Stimulated activated CD4-positive, alpha-beta T cell treated with anti-CD3 and anti-CD28 coated beads, TNF-alpha, amount 100 ng/mL, for 24 hours (primary cell): Measurements from ENCODE around the gene FRMD6.

ENCODE experiments used
- DNase-seq, 3 experiments: peaks; one replicate each; pipeline ENCODE4 v3.0.0-alpha.2; 2020; ENCODE audit warnings: low read depth in 3 of 3

FRMD6 gene

GRCh38 chr14:51651388-51652167 lies at the start of gene FRMD6:
FRMD6 (plus strand) TSS chr14:51651910; CDS start chr14:51689837, 37,927 bp downstream.
- DNase-seq: peak; percentile 58 to 75 (median 59)

GRCh38 chr14:51602310-51602709 lies 49.4 kb upstream of the FRMD6 start:
- DNase-seq: no peak

DNA sequence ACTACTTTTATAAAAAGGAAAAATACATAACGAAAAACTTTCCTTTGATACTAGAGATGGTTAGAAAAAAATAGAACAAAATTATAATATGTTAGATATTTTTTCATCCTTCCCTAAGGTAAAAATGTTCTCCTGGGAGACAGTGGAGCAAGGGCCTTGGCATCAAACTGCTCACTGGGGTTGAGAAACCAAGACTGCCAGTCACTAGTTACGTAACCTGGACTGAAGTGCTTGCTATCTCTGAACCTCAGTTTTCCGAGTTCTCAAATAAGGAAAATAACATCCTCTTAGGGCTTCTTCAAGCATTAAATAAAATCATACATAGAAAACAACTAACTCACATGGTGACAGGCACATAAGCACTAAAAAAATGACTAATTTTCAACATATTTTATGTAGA lies 48.2 kb upstream of the FRMD6 start:
- DNase-seq: no peak

GRCh38 chr14:51604073-51604472 lies 47.6 kb upstream of the FRMD6 start:
- no peak for DNase-seq

DNA sequence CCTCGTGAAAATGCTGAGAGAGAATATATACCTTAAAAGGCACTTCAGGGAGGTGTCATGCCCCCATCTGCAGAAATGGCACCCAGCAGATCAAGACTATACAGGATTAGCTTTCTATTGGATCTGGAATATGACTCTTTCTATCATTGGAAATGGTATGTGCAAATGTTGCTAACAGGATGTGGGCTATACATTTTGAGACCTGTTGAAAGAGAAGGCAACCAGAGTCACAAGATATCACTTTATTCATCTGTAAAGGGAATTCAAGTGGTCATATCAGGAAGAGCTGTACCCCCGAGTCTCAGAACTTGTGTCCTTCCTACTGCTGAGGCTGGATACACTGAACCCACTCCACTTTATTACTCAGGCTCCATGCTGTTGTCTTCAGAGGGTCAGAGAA lies 46.1 kb upstream of the FRMD6 start:
- DNase-seq: no peak

- DNase-seq: no peak
These were observed 44.0 kb upstream of the FRMD6 start for GRCh38 chr14:51607711-51608110.

DNA sequence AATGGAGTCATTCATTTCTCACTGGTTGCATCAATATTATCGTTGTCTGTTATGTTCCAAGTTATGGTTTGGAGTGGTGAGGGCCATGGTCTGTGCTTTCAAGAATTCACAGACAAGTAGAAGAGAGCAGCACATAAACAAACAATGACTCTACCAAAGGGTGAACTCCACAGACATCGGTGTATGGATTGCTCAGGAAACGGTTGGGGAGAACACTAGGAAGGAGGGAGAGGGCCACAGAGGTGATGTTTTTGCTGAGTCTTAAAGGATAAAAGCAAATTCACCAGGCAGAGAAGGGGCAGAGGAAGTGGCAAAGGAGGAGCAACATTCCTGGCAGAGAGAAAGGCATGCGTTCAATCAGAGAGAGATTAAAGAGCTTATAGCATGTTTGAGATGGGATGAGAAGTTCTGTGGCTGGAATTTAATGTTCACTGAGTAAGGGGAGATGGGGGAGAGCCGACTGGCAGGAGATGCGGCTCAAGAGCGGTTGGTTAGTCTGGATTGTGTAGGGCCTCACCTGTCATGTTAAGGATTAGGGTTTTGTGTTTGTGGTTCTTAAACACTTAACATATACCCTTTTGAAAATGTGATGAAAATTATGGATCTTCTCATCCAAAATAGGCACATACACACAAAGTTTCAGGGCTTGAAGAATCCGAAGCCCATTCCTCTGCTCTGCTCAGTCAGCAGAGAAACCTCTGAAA lies 42.3 kb upstream of the FRMD6 start:
- no peak for DNase-seq

- DNase-seq: no peak
These were observed 41.8 kb upstream of the FRMD6 start for GRCh38 chr14:51609955-51610283.

DNA sequence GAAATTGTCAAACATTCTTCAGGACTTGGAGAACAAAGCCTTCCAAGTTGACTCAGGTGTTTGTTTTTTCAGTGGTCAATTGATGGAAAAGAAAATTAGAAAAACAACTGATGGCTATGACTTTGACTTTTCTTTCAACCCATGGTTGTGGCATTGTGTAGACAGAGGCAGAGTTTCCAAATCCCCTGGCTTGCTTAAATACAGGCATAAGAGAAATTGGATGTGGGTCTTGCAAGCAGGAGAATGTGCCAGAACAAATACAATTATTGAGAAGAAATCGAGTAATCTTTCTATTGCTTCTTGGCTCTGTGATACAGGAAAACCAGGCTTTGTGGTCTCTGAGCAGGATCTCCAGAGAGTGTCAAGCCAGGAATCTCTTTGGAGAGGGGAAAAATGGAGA lies 40.9 kb upstream of the FRMD6 start:
- no peak for DNase-seq

DNA sequence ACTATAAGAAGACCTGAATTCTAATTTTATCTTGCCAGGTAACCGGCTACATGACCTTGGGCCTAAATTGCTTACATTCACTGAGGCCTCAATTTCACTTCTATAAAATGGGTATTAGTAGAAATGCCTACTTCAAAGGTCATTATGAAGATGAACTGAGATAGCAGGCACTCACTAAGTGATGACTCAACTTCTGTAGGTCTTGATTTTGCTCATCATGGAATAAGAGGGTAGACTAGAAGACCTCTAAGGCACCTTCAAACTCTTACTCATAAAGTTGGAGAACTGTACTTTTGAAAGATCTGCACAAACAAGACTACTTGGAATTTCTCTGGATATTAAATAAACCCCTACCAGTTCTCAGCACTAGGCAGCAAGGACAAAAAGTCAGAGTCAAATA lies 39.3 kb upstream of the FRMD6 start:
- no peak for DNase-seq

- no peak for DNase-seq
These were observed 38.3 kb upstream of the FRMD6 start for GRCh38 chr14:51613416-51613815.

GRCh38 chr14:51614707-51615106 lies 37.0 kb upstream of the FRMD6 start:
- no peak for DNase-seq

- DNase-seq: no peak
These were observed 35.5 kb upstream of the FRMD6 start for GRCh38 chr14:51616256-51616655.

DNA sequence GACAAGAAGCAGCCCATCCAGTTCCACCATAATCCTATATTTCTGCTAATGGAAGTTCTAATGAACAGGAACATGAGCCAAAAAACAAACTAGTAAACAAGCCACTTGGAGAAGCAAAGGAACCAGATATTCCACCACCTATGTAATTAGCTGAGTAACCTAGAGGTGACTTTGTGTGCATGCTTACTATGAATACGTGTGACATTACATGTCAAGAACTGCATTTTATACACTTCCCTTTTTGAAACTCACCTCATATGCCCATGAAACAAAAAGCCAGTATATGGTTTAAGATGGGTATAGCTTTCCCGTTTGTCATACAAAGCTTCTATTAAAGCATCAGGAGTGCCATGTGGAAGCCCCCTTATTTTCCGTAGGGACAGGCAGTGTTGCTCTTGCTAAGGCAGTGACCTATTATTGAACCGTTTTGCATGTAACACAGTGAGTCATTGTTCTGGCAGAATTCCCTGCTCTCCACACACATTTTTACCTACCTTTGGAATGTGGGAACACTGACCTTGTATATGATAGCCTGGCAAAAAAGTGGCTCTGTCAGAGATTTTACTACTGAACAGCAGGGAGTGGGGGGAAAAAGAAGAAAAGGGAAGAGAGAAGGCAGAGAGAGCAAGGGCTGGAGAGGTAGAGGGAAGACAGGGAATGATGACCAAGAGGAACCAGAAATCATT lies 34.8 kb upstream of the FRMD6 start:
- no peak for DNase-seq

DNA sequence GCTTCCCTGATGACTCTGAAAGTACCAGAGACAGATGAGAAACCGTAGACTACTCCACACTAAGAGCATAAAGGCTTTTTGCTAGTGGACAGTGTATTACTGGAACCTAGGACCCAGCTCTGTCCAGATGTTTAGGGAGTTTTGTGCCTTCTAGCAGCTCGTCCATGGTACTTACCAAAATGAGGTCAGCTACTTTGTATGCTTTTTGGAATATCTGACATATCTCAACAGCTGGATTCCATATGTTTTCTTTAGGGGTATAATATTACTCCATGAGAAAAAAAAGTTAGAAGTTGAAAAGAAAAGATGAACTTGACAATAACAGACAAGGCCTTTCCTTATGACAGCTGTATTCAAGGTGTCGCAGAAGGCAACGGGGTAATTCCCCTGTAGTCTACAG lies 32.1 kb upstream of the FRMD6 start:
- DNase-seq: no peak

DNA sequence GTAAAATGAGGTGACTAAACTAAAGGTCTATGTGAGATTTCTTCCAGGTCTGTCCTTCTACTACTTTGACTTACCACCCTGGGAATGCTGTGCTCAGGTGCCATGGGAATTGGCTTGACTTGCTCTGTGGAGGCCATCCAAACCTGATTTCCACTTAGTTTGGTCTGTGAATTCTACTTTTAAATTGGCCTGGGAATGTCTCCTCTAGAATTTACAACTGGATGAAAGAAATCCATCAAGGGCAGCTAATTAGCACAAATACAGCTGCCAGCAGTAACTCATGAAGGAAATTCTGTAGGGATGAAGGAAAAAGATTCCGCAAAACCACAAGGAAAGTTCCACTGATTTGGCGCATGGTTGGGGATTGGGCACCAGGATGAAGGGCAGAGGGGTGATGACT lies 31.7 kb upstream of the FRMD6 start:
- no peak for DNase-seq

DNA sequence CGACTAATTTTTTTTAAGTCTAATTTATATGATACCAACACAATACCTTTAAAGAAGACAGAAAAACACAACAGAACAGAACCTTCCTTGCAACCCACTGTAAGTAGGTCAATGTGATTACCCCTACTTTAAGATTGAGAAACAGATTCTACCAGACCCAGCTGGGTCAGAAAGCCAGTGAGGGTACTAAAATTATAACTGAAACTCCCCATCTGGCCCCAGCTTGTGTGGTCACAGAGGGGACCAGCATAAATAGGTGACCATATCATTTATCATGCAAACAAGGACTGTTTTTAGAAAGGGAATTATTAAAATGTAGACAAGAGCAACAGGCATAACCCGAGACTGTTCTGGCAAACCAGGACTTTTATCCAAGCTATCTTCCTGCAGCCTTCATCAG lies 30.1 kb upstream of the FRMD6 start:
- no peak for DNase-seq

DNA sequence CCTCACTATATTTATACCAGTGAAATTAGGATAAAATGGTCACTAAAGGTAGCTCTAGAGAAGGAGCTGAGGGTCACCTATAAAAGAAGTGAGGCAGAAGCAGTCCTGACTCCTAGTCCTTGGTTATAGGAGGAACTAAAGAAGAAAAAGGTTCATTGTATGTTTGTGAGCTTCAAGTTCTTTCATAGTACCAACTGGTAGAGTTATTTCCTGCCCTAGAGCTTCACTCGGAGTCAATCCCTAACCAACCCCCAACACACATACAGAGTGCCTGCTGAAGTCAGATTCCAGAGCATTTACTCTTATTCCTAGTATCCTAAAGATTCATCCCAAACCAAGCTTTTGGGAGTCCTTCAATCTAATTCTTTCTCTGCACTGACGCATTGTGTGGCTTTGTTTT lies 29.3 kb upstream of the FRMD6 start:
- DNase-seq: no peak

DNA sequence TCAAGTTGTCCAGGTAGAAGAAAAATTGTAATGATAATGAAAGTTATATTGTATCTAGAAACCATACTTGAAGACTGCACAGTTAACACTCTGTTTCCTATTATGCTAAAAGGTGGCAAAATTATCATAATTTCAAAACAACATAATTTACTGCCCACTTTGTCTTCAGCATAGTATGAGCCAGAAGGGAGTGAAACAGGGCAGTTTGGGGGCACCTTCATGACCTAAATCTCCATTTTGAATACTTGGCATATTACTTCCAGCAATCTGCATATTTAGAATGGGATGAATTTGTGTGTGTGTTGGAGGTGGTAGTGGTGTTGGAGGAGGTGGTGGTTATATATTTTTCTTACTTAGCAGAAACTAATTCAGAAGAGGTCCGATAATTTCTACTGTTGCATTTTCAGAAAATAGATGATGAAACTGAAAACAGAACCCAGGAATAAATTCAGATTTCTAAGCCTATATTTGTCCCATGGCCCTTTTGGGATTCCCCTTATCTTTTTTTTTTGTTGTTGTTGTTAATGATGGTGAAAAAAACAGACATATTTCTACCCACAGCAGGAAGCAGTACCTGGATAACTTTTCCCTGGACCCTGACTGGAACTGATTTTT lies 26.6 kb upstream of the FRMD6 start:
- DNase-seq: no peak

- no peak for DNase-seq
These were observed 25.5 kb upstream of the FRMD6 start for GRCh38 chr14:51626185-51626584.

- no peak for DNase-seq
These were observed 24.9 kb upstream of the FRMD6 start for GRCh38 chr14:51626788-51627187.

- no peak for DNase-seq
These were observed 24.4 kb upstream of the FRMD6 start for GRCh38 chr14:51627313-51627712.

- no peak for DNase-seq
These were observed 23.5 kb upstream of the FRMD6 start for GRCh38 chr14:51628238-51628637.
